NOMO-1 treated with dmso at 0.1 percent for 144 hours (cell line): ENCODE results near the gene AK3.
A peak's percentile ranks its signal among the peaks of the same experiment; 100 is the strongest.
"Not testable (repeated sequence)": the region's sequence is repeated elsewhere in the genome, so short reads cannot be mapped to it uniquely, and the experiment has no call there.

Experiments
- DNase-seq: peaks from one replicate; lab custom pipeline; 2025; ENCODE audit not compliant: unreplicated experiment; lab: John Stamatoyannopoulos, UW

Gene AK3

DNA sequence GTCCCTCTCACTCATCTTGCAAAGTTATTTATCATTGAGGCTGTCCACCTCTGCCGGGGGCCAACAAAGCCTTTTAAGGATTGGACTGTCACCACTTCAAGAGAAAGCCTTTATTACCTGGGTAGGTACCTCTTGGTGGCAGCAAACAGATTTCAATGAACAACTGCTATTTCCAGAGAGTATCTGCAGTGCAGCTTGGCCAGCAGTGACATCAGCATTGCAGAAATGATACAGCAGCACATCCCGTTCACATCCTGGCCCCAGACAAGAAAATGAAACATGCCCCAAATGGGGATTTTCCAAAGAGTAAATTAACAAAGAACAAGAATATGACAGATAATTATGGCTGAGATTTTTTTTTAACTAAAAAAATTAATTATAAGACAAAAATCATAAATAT, 72.4 kb downstream of the AK3 start:
- no peak for DNase-seq

DNA sequence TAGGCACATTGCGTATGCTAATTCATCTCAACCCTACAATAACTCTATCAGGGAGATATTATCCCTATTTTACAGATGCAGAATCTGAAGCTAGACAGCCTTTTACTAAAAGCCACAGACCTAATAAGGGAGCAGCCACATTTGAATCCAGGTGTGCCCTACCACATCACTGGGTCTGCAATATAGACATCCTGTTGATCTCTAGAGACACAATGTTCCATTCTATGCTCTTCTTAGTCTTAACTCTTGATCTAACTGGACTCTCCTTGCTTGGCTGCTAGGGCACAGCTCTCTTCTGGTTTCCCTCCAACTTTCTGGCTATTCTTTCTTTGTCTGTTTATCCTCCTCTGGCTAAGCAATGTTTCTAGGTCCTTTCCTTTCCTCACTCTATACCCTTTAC, 73.3 kb downstream of the AK3 start:
- DNase-seq: no peak

DNA sequence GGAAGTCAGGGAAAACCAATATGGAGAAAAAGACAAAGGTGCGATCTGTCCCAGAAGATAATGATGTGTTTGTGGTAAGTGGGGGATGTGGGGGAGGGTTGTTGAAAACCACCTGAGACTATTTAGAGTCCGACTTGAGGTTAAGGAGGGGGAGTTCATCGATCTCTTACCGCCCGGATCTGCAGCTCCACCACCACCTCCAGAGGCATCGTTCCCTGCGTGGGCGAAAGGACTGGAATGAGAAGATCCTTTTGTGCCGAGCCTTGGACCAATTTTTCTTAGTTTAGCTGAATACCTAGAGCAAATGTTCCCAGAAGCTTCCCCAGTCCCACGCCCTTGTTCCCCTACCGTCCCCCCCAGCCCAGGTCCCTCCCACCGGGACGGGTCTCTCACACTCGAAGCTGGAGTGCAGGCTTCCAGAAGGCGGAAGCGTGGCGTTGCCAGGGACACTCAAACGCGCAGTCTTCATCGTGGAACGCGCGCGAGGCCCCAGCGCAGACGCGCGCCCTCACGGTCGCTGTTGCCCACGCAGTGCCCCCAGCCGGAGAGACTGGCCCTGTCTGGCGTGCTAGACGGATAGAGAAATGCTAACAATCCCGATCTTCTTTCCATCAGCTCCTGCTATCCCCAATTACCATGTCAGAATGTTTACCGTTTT, 74.8 kb downstream of the AK3 start, which contains the start of gene SPATA6L:
Gene SPATA6L (minus strand): TSS at position 439 of the 658 bp plus-strand sequence. CDS start 230 bp downstream, at position 209.
- no peak for DNase-seq

DNA sequence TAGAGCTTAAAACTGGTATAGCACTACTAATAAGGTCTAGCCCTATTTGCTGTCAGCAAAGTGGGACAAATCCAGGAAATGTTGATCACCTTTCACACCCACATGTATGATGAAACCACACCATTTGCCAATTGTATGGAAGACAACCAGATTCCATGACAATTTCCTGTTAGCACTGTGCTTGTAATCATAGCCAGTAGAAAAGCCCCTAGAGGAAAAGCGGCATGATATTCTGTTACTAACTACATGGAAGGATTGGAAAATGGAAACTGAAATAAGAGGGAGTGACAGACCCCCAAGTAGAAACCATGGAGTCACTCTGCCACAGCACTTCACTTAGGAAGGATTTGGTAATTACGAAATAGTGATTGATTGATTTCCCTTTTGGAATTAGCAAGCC, 75.6 kb downstream of the AK3 start:
- no peak for DNase-seq

GRCh38 chr9:4663956-4664355, 77.0 kb downstream of the AK3 start:
- no peak for DNase-seq

- DNase-seq: no peak
These were observed 77.8 kb downstream of the AK3 start for GRCh38 chr9:4662989-4663792.

- peak; percentile 22 for DNase-seq
These were observed 78.7 kb downstream of the AK3 start, which contains the start of gene PLPP6 for GRCh38 chr9:4662108-4662988. PLPP6 (plus strand) TSS chr9:4662294; CDS start chr9:4662376, 82 bp downstream.

DNA sequence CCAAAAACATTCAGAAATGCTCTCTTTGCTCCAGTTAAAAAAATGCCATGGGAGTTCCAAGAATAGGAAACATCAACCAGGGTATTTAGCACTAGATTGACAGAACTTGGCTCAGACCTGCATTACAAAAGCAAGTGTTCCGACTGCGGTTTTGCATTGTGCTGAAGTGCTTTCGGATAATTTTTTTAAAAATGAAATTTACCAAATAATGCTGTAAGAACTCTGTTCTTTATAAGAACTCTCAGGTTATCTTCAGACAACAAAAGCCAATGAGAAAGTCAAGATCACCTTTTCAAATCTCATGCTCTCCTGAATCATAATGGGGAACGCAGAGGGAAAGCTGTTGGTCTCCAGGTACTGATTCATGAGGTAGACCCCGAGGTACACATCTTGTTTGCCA, 79.4 kb downstream of the AK3 start:
- DNase-seq: no peak

DNA sequence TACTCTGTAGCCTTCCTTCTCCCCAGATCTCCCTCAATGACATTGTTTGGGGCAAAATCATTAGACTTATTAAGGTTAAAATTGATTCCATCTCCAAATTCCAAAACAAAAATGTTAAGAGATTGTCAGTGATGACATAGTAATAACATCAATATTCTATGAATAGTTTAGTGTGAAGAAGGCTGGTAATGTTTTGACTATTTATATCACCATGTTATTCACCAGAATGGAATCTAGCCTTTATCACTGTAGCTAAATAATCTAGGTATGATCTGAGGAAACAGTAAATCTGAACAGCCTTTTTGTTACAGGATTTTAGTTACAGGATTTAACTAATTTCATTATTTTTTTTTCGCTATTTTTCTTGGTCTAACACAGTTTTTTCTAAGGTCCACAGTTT, 79.8 kb downstream of the AK3 start:
- DNase-seq: no peak

DNA sequence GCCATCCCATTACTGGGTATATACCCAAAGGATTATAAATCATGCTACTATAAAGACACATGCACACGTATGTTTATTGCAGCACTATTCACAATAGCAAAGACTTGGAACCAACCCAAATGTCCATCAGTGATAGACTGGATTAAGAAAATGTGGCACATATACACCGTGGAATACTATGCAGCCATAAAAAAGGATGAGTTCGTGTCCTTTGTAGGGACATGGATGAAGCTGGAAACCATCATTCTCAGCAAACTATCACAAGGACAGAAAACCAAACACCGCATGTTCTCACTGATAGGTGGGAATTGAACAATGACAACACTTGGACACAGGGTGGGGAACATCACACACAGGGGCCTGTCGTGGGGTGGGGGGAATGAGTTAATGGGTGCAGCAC, 80.3 kb downstream of the AK3 start:
- not testable (repeated sequence) for DNase-seq
